ENCODE data around the gene SDK1. TPM values are rescaled to one million over a fixed set of nuclear protein-coding genes. Genes with fewer than 3 reads are reported as not detected.

SDK1 gene
- polyA plus RNA-seq, 1 donor, result 7.1 TPM

- no peak for DNase-seq
Observed at GRCh38 chr7:3416453-3416852, 115.4 kb downstream of the SDK1 start.

- DNase-seq, result no peak
Observed at GRCh38 chr7:3425087-3425486, 124.0 kb downstream of the SDK1 start.

DNA sequence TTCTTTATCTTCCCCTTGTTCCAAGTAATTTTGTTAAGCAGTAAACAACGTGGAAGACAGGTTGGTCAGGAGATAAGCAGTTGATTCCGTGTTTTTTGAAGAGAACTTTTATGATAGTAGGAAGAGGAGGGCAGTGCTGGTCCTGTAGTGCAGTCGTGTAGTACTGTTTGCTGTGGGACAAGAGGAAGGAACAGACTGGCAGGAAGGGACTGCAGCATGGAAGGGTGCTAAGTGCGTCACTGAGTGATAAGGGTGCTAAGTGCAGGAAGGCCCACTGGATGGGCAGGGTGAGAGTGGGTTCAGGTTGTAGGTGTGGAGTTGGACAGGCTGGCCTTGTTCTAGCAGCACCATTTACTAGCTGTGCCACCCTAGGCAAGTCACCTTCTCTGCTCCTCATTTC lies 125.0 kb downstream of the SDK1 start:
- DNase-seq, result no peak

- DNase-seq, result no peak
Observed at GRCh38 chr7:3427957-3428356, 126.9 kb downstream of the SDK1 start.

- no peak for DNase-seq
Observed at GRCh38 chr7:3429981-3430380, 128.9 kb downstream of the SDK1 start.

DNA sequence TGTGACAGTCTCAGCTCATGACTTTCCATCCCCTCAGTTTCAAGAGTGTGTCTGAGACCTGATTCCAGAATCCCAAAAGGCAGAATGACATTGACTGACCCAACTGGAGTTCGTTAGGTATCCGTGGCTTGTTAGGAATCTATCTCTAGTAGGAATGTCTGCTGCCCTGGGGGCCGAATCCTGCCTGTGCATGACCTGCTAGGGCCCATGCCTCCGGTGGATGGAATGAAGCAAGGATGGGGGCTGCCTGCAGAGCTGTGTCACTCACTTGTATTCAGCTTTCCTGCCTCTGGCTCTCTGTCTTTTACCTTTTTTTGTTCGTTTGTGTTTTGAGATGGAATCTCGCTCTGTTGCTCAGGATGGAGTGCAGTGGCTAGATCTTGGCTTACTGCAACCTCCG lies 129.5 kb downstream of the SDK1 start:
- no peak for DNase-seq

- no peak for DNase-seq
Observed at GRCh38 chr7:3431306-3431705, 130.3 kb downstream of the SDK1 start.

GRCh38 chr7:3432911-3433310 lies 131.9 kb downstream of the SDK1 start:
- DNase-seq, result no peak

GRCh38 chr7:3434611-3435010 lies 133.6 kb downstream of the SDK1 start:
- no peak for DNase-seq

DNA sequence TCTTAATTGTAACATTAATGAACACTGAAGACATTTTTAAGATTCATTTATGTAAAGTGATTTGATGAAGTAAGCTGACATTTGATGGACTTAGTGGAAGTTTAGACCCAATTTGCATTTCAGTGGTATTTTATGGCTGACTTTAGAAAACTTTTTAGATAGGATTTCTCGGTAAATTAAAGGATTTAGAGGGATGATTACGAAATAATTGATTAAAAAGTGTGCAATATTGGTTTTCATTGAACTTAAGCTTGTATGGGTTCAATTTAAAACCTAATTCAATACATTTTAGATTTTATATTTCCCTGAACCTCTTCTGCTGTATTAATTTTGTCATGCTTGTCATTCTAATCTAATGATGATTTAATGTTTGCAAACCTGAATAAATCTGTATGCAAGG lies 135.1 kb downstream of the SDK1 start:
- DNase-seq, result no peak

GRCh38 chr7:3436746-3437145 lies 135.7 kb downstream of the SDK1 start:
- no peak for DNase-seq

DNA sequence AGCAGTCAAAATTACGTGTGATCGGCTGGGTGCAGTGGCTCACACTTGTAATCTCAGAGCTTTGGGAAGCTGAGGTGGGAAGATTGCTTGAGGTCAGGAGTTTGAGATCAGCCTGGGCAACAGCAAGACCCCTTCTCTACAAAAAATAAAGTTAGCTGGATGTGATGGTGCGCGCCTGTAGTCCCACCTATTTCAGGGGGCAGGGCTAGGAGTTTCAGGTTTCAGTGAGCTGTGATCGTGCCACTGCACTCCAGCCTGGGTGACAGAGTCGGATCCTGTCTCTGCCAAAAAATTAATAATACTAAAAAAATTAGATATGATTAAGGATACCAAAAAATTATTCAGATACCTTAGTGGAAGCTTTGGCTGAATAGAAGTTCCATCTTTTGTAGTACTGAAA lies 136.4 kb downstream of the SDK1 start:
- no peak for DNase-seq

GRCh38 chr7:3438352-3438751 lies 137.3 kb downstream of the SDK1 start:
- DNase-seq, result no peak

DNA sequence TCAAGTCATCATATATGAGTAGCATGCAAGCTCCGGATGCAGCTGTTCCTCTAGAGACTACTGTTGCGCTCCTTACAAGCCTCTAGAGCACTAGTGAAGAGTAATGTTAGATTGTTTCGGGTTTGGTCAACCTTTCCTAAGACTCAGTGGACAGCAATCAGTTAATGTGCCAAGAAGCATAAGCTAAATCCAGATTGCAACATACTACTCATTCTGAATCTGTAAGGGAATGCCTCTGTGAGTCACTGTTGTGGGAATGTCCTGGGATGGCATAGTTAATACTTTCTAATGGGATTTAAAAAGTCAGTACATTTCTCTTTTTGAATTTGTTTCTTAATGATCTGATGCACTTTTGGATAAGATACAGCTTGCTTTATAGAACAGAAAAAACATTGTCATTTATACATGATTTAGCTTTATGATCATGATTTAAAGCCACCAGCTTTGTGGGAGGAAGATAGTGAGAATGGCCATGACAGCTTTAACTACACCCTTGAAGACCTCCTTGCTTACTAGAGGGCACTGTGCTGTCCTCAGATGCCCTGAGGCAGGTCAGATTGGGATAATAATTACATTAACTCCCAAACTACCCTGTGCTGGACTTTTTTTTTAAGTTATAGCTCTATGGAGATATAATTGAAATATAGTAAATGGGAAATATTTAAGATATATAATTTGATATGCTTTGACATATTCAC lies 138.4 kb downstream of the SDK1 start:
- no peak for DNase-seq

DNA sequence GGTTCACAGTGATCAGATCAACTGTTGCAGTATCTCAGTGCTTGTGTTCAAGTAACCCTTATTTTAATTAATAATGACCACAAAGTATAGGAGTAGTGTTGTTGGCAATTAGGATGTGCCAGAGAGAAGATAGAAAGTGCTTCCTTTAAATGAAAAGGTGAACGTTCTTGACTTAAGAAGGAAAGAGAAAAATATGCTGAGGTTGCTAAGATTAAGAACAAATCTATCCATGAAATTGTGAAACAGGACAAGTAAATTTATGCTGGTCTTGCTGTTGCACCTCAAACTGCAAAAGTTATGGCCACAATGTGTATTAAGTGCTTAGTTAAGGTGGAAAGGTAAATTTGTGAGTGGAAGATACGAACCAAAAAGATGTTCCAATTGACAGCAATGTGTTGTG lies 139.5 kb downstream of the SDK1 start:
- DNase-seq, result no peak

DNA sequence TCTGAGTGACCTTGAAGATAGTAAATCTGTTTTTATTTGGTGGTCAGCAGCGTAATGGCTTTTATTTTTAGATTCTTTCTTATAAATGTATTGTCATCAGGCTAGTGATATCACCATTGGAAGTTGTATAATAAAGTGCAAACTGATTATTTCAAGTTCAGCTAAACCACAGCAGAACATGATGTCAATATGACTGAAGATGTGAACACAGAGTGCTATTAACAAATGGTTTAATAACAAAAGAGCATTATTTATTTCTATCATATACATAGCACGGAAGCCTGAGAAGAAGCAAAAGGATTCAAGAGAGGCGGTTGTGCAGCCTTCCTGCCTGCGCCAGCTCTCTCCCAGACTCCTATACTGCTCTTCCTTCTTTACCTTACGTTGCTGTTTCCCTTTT lies 142.7 kb downstream of the SDK1 start:
- no peak for DNase-seq

DNA sequence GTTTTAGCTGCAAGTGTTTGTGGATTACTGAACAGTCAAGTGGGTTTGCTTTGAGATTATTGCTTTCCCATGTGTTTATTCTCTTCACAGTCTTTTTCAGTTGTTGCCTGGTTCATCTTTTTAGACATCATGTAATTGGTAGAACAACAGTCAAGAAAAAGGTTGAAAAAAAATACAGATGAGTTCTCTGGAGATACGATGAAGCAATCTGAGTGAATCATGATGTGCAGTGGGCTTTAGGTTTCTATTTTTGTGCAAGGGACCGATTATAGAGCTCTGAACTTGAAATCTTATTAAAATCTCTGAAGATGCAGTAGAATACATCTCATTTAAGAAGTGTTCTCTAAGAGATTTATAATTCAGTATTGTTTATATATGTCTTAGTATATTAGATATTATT lies 145.7 kb downstream of the SDK1 start:
- no peak for DNase-seq

DNA sequence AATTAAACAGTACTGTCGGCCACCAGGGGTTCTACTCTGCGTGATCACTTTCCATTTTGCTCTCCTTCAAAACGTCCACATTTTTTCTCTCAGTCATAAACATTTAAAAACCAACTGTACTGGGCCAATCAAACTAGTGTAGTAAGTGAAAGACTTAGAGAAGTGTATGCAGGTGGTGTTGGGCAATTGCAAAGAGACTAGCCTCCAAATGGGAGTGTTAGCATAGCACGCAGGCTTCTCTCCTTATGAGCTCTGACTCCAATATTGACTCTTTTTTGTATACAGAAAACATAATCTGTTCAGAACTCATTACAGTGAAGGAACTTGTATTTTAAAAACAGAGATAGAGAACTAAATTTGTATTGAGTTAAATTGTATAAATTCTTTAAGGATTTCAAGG lies 150.6 kb downstream of the SDK1 start:
- DNase-seq, result no peak

GRCh38 chr7:3453398-3453797 lies 152.3 kb downstream of the SDK1 start:
- DNase-seq, result no peak

DNA sequence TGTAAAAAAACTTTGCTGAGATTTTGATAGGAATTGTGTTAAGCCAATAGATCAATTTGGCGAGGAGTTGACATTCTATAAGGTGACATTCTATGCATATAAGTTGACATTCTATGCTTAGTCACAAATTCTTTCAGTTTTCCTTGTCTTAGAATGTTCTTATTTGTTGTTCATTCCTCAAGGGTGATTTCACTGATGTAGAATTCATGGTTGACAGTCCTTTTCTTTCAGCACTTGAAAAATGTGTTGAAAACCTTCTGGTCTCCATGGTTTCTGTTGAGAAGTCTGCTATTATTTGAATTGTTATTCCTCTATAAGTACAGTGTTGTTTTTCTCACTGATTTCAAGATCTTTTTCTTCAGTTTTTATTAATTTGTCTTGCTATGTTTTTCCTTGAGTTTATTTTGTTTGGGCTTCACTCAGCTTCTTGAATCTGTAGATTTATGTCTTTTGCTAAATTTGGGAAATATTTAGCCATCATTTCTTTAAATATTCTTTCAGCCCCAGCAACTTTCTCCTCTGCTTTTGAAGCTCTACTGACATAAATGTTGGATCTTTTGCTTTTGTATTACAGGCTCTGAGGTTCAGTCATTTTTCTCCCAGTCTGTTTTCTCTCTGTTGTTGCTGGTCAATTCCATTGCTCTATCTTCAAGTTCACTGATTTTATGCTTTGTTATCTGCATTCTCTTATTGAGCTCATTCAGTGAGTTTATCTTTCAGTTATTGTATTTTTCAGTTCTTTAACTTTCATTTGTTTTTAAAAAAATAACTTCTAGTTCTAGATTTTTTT lies 154.9 kb downstream of the SDK1 start:
- DNase-seq, result no peak

- DNase-seq, result no peak
Observed at GRCh38 chr7:3459111-3459510, 158.1 kb downstream of the SDK1 start.

DNA sequence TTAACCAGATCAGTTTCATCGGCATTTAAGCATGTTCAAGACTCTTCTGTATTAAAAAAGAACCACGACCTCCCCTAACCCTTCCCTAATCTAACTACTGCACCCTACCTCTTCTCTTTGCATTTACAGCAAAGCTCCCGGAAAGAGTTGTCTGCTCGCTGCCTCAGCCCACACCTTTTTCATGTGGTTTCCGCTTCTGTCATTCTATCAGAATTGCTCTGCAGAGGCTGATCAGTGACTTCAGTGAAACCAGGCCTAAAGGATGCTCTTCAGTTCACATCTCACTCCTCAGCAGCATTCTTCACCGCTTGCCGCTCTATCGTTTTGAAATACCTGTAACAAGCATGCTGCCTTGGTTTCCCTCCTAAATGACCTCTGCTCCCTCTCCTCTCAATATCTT lies 160.9 kb downstream of the SDK1 start:
- no peak for DNase-seq

DNA sequence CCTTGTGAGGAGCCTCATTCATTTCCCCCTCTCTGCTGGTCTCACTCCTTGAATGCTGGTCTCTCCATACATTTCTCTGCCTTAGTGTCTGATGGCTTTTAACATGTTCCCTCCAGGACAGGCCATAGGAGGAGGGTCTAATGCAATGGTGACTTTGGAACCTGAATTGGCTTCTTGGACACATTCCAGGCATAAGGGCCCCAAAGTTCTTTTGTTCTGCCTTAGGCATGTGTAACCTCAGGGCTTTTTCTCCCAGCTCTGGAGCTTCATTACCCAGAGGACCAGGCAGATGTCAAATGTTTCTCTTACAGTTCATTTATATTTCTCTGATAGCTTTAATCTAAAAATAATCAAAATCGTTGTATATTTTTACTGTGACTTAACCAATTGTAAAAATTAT lies 162.6 kb downstream of the SDK1 start:
- no peak for DNase-seq
